ENCODE measurements around the gene ZNF132. TPM values are rescaled to one million over a fixed set of nuclear protein-coding genes. Genes with fewer than 3 reads are reported as not detected.

Gene ZNF132
- total and polyA plus RNA-seq, 9 of the 15 experiments (the other 6 are each of a cell fraction or from before 2014, with no cell fraction given): 0.03 to 0.42 (median 0.10) TPM; not detected in 5

DNA sequence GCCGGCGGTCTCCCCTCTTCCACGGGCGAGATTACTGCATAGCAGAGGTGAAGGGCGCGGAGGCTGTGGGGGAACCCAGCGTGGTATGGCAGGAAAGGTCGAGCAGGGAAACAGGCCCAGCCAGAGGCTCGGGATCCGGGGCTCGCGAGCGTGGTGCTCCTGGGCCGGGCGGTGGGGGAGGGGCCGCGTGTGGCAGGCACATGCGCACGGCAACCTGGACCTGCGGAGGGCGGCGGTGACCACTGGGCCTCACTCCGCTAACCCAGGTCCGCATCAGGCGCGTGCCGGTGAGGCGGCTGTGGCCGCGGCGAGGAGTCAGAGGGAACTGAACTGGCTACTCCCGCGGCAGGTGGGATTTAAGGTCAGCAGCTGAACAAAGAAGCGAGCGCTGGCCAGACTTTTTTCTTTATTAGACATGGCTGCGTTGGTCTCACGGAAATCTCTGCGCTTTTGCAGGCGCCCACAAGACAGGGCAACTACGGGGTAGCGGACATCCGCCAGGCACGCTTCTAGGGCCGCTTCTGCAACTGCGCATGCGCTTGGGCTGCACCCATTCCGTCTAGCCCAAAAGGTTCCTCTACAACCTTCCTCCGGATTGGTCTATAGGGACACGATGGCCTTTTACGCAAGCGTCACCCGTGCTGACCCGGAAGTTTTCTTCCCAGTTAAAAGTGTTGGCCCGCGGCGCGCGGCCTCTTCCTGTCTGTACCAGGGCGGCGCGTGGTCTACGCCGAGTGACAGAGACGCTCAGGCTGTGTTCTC is 53.2 kb downstream of the ZNF132 start, which contains the start of gene RPS5:
RPS5 (plus strand) TSS at position 694 of the 762 bp plus-strand sequence. CDS start 869 bp downstream, outside the sequence.
- intact Hi-C loops (cut with micrococcal nuclease): loop anchor here (5.0 kb wide), 1 partner anchor 204 kb away; the partner anchor contains the start of gene ZNF274
- no peaks in the 10 kb centered on the region for H3K27me3 ChIP-seq (ENCODE audit: control insufficient read depth in 2 of 2, insufficient read depth in 2 of 2, low read length in 2 of 2)
- CTCF ChIA-PET (ENCODE audit: low intra/inter-chr PET ratio): no interaction called here
- H3K79me2 ChIP-seq (ENCODE audit: control insufficient read depth, insufficient read depth, low read length): peaks cover 70% of the 10 kb centered on the region
- peak within 1 kb of the TSS; percentile 98 to 99 for H3K9ac ChIP-seq (ENCODE audit: insufficient read depth in 1 of 2, low read depth in 2 of 2, low read length in 2 of 2)
- whole genome bisulfite sequencing (ENCODE audit: insufficient coverage, low coverage, missing lambda C conversion rate): under 1% methylated on average over 61 of the region's 64 CpGs
- FAIRE-seq (peak; percentile 98), ATAC-seq (peak; percentile 90), DNase-seq (ENCODE audit: extremely low read depth in 1 of 4, low spot score in 3 of 4) (peak; percentile 93 to 99 (median 96))
- peaks cover 10% of the 10 kb centered on the region for H4K20me1 ChIP-seq (replicated peaks; ENCODE audit: control insufficient read depth, insufficient read depth, low read length)
- in situ Hi-C loops (cut with MboI): no loop called here
- peaks cover 41% of the 10 kb centered on the region for H3K36me3 ChIP-seq (ENCODE audit: control insufficient read depth, insufficient read depth, low read length)
- TSS peak; percentile 87 for BruUV-seq (replicated peaks)
- peaks cover 29 to 41% of the 10 kb centered on the region in 2 experiments for H3K4me1 ChIP-seq (replicated peaks in 1 of 2; ENCODE audit: control insufficient read depth in 2 of 2, insufficient read depth in 2 of 2, low read length in 2 of 2)
- peak within 1 kb of the TSS; percentile 93 for H3K27ac ChIP-seq (ENCODE audit: extremely low read depth, low read depth, low read length)
- H3K4me3 ChIP-seq: peak within 1 kb of the TSS; percentile 92
- POLR2A ChIA-PET: interaction anchor here (0.7 to 2.0 kb wide), 7 partner anchors 10 to 60 kb away, joined by 3 to 8 read pairs (median 4); partner anchors contain the start of genes ZNF497 and ZSCAN22
- H3K9me1 ChIP-seq (ENCODE audit: control insufficient read depth, insufficient read depth, low read length): no peaks in the 10 kb centered on the region
- H3K4me2 ChIP-seq (ENCODE audit: insufficient read depth, low read length): peak within 1 kb of the TSS; percentile 100
- peak within 1 kb of the TSS; percentile 76 for H2AFZ ChIP-seq (ENCODE audit: low read depth, low read length)
- H3K9me3 ChIP-seq (replicated peaks; ENCODE audit: control insufficient read depth, insufficient read depth, low read depth, low read length): no peaks in the 10 kb centered on the region
- no peak for TF ChIP-seq ZNF778 (CRISPR knock-in tag; IDR thresholded peaks at IDR 0.05)
- TF ChIP-seq, protein P1, sequence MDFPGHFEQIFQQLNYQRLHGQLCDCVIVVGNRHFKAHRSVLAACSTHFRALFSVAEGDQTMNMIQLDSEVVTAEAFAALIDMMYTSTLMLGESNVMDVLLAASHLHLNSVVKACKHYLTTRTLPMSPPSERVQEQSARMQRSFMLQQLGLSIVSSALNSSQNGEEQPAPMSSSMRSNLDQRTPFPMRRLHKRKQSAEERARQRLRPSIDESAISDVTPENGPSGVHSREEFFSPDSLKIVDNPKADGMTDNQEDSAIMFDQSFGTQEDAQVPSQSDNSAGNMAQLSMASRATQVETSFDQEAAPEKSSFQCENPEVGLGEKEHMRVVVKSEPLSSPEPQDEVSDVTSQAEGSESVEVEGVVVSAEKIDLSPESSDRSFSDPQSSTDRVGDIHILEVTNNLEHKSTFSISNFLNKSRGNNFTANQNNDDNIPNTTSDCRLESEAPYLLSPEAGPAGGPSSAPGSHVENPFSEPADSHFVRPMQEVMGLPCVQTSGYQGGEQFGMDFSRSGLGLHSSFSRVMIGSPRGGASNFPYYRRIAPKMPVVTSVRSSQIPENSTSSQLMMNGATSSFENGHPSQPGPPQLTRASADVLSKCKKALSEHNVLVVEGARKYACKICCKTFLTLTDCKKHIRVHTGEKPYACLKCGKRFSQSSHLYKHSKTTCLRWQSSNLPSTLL (IDR thresholded peaks at IDR 0.05): no peak
- 0 out of 2 replicates have a peak, but pooled peaks have one; percentile 11 for TF ChIP-seq E2F3 (CRISPR knock-in tag; IDR thresholded peaks at IDR 0.05)
- TF ChIP-seq ELF4 (CRISPR knock-in tag; IDR thresholded peaks at IDR 0.05): no peak
- TF ChIP-seq, protein P2, sequence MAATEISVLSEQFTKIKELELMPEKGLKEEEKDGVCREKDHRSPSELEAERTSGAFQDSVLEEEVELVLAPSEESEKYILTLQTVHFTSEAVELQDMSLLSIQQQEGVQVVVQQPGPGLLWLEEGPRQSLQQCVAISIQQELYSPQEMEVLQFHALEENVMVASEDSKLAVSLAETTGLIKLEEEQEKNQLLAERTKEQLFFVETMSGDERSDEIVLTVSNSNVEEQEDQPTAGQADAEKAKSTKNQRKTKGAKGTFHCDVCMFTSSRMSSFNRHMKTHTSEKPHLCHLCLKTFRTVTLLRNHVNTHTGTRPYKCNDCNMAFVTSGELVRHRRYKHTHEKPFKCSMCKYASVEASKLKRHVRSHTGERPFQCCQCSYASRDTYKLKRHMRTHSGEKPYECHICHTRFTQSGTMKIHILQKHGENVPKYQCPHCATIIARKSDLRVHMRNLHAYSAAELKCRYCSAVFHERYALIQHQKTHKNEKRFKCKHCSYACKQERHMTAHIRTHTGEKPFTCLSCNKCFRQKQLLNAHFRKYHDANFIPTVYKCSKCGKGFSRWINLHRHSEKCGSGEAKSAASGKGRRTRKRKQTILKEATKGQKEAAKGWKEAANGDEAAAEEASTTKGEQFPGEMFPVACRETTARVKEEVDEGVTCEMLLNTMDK (IDR thresholded peaks at IDR 0.05; ENCODE audit: borderline replicate concordance, insufficient read depth, low read depth, low read length, poor library complexity, severe bottlenecking): no peak
- TF ChIP-seq MBD1 (CRISPR knock-in tag; IDR thresholded peaks at IDR 0.05): no peak
- TF ChIP-seq, protein P3, sequence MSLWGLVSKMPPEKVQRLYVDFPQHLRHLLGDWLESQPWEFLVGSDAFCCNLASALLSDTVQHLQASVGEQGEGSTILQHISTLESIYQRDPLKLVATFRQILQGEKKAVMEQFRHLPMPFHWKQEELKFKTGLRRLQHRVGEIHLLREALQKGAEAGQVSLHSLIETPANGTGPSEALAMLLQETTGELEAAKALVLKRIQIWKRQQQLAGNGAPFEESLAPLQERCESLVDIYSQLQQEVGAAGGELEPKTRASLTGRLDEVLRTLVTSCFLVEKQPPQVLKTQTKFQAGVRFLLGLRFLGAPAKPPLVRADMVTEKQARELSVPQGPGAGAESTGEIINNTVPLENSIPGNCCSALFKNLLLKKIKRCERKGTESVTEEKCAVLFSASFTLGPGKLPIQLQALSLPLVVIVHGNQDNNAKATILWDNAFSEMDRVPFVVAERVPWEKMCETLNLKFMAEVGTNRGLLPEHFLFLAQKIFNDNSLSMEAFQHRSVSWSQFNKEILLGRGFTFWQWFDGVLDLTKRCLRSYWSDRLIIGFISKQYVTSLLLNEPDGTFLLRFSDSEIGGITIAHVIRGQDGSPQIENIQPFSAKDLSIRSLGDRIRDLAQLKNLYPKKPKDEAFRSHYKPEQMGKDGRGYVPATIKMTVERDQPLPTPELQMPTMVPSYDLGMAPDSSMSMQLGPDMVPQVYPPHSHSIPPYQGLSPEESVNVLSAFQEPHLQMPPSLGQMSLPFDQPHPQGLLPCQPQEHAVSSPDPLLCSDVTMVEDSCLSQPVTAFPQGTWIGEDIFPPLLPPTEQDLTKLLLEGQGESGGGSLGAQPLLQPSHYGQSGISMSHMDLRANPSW (CRISPR knock-in tag; IDR thresholded peaks at IDR 0.05): no peak
- peak; percentile 85 for TF ChIP-seq RBM22 (IDR thresholded peaks at IDR 0.05; ENCODE audit: low read depth, low read length, poor library complexity, severe bottlenecking)
- 0 out of 2 replicates have a peak, but pooled peaks have one; percentile 21 for TF ChIP-seq ZNF24 (IDR thresholded peaks at IDR 0.05)
- TF ChIP-seq, protein P4, sequence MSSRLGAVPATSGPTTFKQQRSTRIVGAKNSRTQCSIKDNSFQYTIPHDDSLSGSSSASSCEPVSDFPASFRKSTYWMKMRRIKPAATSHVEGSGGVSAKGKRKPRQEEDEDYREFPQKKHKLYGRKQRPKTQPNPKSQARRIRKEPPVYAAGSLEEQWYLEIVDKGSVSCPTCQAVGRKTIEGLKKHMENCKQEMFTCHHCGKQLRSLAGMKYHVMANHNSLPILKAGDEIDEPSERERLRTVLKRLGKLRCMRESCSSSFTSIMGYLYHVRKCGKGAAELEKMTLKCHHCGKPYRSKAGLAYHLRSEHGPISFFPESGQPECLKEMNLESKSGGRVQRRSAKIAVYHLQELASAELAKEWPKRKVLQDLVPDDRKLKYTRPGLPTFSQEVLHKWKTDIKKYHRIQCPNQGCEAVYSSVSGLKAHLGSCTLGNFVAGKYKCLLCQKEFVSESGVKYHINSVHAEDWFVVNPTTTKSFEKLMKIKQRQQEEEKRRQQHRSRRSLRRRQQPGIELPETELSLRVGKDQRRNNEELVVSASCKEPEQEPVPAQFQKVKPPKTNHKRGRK (tag; IDR thresholded peaks at IDR 0.05): no peak

Measured in K562 (cell line).